Measurements from ENCODE around the gene TMED5.

The TMED5 gene

GRCh38 chr1:93120614-93121013 lies 59.6 kb downstream of the TMED5 start:
- FAIRE-seq, result no peak

DNA sequence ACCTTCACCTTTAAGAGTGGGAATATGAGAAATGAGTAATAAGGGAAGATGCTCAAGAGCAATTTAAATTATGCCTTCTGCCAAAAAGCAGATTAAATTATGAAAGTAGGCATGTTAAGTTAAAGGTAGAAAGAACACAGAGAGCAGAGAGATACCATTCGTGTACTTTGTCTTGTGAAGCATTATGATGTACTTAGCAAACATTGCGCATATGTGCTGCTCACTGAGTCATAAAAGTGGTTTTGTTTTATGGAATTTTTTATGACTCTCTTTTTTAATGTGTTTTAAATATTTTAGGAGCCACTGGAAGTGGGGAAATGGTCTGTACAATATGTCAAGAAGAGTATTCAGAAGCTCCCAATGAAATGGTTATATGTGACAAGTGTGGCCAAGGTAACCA lies 65.8 kb downstream of the TMED5 start:
- FAIRE-seq, result no peak

DNA sequence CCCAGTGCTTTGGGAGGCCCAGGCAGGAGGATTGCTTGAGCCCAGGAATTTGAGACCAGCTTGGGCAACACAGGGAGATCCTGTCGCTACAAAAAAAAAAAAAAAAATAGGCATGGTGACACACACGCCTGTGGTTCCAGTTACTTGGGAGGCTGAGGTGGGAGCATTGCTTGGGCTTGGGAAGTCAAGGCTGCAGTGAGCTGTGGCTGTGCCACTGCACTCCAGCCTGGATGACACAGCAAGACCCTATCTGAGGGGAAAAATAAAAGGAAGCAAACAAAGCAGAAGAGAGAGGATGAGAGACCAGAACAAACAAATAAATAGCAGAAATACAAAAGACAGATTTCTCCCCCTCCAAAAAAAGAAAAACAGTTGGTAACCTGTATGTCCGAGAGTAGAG lies 67.1 kb downstream of the TMED5 start:
- FAIRE-seq, result no peak

GRCh38 chr1:93111561-93111960 lies 68.7 kb downstream of the TMED5 start:
- no peak for FAIRE-seq

DNA sequence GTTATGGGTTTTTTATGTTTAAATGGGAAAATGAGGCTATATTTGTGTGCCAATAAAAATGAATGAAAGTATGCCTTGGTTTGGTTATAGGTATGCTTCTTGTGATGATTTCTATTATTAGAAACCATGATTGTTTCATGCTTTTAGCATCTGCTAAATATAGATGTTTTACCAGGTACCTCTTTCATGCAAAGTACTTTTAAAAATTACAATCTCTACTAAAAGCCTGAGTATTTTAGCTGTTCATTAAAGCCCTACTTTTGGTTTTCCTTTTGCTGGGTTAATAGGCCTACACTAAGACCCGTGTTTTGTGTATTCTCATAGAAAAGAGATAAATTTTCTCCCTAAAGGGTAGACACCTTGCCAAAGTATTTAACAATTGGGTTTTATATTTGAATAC lies 69.1 kb downstream of the TMED5 start:
- no peak for FAIRE-seq

- no peak for FAIRE-seq
Measured at GRCh38 chr1:93109578-93109977, 70.6 kb downstream of the TMED5 start.

DNA sequence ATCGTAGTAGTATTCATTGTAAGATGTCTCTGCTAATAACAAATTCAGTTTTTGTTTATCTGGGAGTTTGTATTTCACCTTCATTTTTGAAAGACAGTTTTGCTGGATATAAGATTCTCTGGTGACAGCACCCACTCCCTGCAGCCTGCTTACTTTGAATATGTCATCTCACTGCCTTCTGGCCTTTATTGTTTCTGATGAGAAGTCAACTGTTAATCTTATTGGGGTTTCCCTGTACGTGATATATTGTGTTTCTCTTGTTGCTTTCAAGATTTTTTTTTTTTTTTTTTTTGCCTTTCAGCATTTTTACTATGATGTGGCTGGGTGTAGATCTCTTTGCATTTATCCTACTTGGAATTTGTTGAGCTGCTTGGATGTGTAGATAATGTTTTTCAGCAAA lies 71.9 kb downstream of the TMED5 start:
- FAIRE-seq, result no peak

- no peak for FAIRE-seq
Measured at GRCh38 chr1:93107395-93107794, 72.8 kb downstream of the TMED5 start.

DNA sequence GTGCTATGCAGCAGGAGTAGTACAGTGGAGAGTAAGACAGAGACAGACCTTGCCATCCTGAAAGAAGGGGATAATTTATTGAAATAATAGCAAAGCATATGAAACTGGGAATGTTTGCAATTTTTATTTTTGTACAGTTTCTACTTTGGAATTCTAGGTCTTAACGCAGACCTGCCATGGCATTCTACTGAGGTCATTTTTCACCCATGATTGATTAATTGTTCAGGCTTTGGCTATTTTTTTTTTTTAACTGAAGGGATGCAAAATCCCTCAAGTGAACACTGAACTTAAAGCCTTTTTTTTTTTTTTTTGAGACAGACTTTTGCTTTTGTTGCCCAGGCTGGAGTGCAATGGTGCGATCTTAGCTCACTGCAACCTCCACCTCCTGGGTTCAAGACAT lies 74.0 kb downstream of the TMED5 start:
- no peak for FAIRE-seq

- no peak for FAIRE-seq
Measured at GRCh38 chr1:93102142-93102541, 78.1 kb downstream of the TMED5 start.

All from A204.1 (cell line).